ENCODE measurements around the gene TXNL4B.

- no peak for TF ChIP-seq ZNF580 (tag by site-specific recombination; IDR thresholded peaks at IDR 0.05)
- no peak for TF ChIP-seq ZNF274 (IDR thresholded peaks at IDR 0.05; ENCODE audit: low read length)
- no peak for TF ChIP-seq ZNF274 (tag by site-specific recombination; IDR thresholded peaks at IDR 0.05; ENCODE audit: borderline replicate concordance)
- no peak for TF ChIP-seq ZNF366 (tag by site-specific recombination; conservative IDR thresholded peaks at IDR 0.05)
- TF ChIP-seq ATF2 (tag by site-specific recombination; IDR thresholded peaks at IDR 0.05; ENCODE audit: low read depth) = no peak
- no peak for TF ChIP-seq TSHZ1 (tag by site-specific recombination; IDR thresholded peaks at IDR 0.05; ENCODE audit: borderline replicate concordance)
- TF ChIP-seq ZNF184 (tag by site-specific recombination; IDR thresholded peaks at IDR 0.05) = no peak
- no peak for TF ChIP-seq PATZ1 (tag by site-specific recombination; IDR thresholded peaks at IDR 0.05)
- no peak for TF ChIP-seq CTCF (tag by site-specific recombination; IDR thresholded peaks at IDR 0.05)
- no peak for TF ChIP-seq GLIS2 (tag by site-specific recombination; IDR thresholded peaks at IDR 0.05)
- TF ChIP-seq SCRT1 (tag by site-specific recombination; IDR thresholded peaks at IDR 0.05; ENCODE audit: borderline replicate concordance) = no peak
- no peak for TF ChIP-seq KLF16 (tag by site-specific recombination; IDR thresholded peaks at IDR 0.05)
- no peak for TF ChIP-seq ZNF549 (tag by site-specific recombination; IDR thresholded peaks at IDR 0.05)
These were observed 39.3 kb upstream of the TXNL4B start for GRCh38 chr16:72132726-72133125.

Measured in HEK293 (cell line).